Measurements from ENCODE around the gene PBRM1.

PBRM1 gene

DNA sequence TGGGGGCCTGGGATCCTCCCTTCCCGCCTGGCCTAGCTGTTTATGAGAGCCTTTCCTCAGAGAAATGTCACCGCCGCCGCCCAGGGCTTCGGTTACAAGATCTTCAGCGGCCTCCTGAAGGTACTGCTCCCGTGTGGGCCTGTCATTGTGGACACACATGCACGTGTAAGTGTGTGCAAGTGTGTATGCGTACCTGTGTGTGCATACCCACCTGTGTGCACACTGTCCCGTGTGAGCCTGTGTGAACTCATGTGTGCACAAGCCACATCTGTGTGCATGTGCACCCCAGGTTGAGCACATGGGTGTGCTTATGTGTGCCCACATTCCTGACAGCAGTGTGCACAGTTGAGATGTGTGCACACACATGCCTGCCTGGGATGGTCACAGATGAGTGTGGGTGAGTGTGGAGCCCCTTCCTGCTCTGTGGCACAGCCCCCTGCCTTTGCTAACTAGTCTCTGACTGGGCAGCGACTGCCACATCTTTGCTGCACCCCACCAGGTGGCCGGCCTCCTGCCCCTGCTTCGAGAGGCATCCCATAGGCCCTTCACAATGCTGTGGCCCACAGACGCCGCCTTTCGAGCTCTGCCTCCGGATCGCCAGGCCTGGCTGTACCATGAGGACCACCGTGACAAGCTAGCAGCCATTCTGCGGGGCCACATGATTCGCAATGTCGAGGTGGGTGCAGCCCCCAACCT, 166.1 kb downstream of the PBRM1 start:
- Histone ChIP-seq H3K9me3 (replicated peaks; ENCODE audit: insufficient read depth, low read length) (no peaks in the 10 kb centered on the region), H3K27me3 (replicated peaks; ENCODE audit: insufficient read depth, low read length) (peaks cover 16% of the 10 kb centered on the region), H3K4me2 (ENCODE audit: low read depth, low read length) (no peak overlapping the region), H3K36me3 (replicated peaks; ENCODE audit: insufficient read depth, low read length) (no peaks in the 10 kb centered on the region), H3K4me3 (ENCODE audit: low read length) (no peak overlapping the region), H3K9ac (ENCODE audit: low read length) (no peak overlapping the region), H3K79me2 (ENCODE audit: low read length) (no peaks in the 10 kb centered on the region), H3K27ac (ENCODE audit: low read length) (no peak overlapping the region), H4K20me1 (ENCODE audit: insufficient read depth, low read length) (no peaks in the 10 kb centered on the region), H3F3A (ENCODE audit: insufficient read depth, low read length) (no peaks in the 10 kb centered on the region), H2AFZ (ENCODE audit: low read length) (no peak overlapping the region), H3K9me2 (replicated peaks; ENCODE audit: insufficient read depth, low read length) (no peaks in the 10 kb centered on the region), H3K4me1 (ENCODE audit: low read length) (no peaks in the 10 kb centered on the region)
- no peak for TF ChIP-seq EZH2 (optimal IDR thresholded peaks at IDR 0.05; ENCODE audit: low read depth, low read length)
- DNase-seq = no peak

DNA sequence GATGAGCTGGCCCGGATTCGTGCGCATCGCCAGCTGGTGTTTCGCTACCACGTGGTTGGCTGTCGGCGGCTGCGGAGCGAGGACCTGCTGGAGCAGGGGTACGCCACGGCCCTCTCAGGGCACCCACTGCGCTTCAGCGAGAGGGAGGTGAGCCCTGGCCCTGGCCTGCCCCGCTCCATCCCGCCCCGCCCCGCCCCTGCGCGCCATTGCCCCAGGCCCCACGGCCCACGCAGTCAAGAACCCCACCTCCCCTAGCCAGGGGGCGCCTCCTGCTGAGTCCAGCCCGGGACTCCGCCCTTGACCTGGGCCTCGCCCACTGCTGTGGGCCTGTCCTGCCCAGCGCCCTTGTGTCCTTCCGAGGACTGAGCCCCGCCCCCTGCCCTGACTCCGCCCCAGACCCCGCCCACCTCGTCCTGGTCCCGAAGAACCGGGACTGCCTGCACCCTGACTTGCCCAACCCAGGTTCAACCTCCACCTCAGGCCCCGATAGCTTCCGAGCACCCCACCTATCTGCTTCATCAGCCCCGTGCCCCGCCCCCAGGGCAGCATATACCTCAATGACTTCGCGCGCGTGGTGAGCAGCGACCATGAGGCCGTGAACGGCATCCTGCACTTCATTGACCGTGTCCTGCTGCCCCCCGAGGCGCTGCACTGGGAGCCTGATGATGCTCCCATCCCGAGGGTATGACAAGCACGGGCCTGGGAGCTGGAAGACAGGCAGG, 166.8 kb downstream of the PBRM1 start:
- Histone ChIP-seq H3K4me1 (ENCODE audit: low read length) (no peaks in the 10 kb centered on the region), H4K20me1 (ENCODE audit: insufficient read depth, low read length) (no peaks in the 10 kb centered on the region), H3K9ac (ENCODE audit: low read length) (no peak overlapping the region), H3F3A (ENCODE audit: insufficient read depth, low read length) (no peaks in the 10 kb centered on the region), H3K79me2 (ENCODE audit: low read length) (no peaks in the 10 kb centered on the region), H3K9me2 (replicated peaks; ENCODE audit: insufficient read depth, low read length) (no peaks in the 10 kb centered on the region), H2AFZ (ENCODE audit: low read length) (no peak overlapping the region), H3K4me3 (ENCODE audit: low read length) (no peak overlapping the region), H3K9me3 (replicated peaks; ENCODE audit: insufficient read depth, low read length) (no peaks in the 10 kb centered on the region), H3K36me3 (replicated peaks; ENCODE audit: insufficient read depth, low read length) (no peaks in the 10 kb centered on the region), H3K4me2 (ENCODE audit: low read depth, low read length) (no peak overlapping the region), H3K27ac (ENCODE audit: low read length) (no peak overlapping the region), H3K27me3 (replicated peaks; ENCODE audit: insufficient read depth, low read length) (peaks cover 24% of the 10 kb centered on the region)
- no peak for DNase-seq
- no peak for TF ChIP-seq EZH2 (optimal IDR thresholded peaks at IDR 0.05; ENCODE audit: low read depth, low read length)
- TF ChIP-seq EZH2phosphoT487 (IDR thresholded peaks at IDR 0.05; ENCODE audit: low read length) = no peak
- TF ChIP-seq, protein P1, sequence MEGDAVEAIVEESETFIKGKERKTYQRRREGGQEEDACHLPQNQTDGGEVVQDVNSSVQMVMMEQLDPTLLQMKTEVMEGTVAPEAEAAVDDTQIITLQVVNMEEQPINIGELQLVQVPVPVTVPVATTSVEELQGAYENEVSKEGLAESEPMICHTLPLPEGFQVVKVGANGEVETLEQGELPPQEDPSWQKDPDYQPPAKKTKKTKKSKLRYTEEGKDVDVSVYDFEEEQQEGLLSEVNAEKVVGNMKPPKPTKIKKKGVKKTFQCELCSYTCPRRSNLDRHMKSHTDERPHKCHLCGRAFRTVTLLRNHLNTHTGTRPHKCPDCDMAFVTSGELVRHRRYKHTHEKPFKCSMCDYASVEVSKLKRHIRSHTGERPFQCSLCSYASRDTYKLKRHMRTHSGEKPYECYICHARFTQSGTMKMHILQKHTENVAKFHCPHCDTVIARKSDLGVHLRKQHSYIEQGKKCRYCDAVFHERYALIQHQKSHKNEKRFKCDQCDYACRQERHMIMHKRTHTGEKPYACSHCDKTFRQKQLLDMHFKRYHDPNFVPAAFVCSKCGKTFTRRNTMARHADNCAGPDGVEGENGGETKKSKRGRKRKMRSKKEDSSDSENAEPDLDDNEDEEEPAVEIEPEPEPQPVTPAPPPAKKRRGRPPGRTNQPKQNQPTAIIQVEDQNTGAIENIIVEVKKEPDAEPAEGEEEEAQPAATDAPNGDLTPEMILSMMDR (IDR thresholded peaks at IDR 0.05; ENCODE audit: low read length) = no peak

- Histone ChIP-seq H3K9me2 (replicated peaks; ENCODE audit: insufficient read depth, low read length) (no peaks in the 10 kb centered on the region), H3K9ac (ENCODE audit: low read length) (no peak overlapping the region), H4K20me1 (ENCODE audit: insufficient read depth, low read length) (no peaks in the 10 kb centered on the region), H3K4me2 (ENCODE audit: low read depth, low read length) (no peak overlapping the region), H3K9me3 (replicated peaks; ENCODE audit: insufficient read depth, low read length) (no peaks in the 10 kb centered on the region), H3K27me3 (replicated peaks; ENCODE audit: insufficient read depth, low read length) (peaks cover 32% of the 10 kb centered on the region), H3F3A (ENCODE audit: insufficient read depth, low read length) (no peaks in the 10 kb centered on the region), H3K36me3 (replicated peaks; ENCODE audit: insufficient read depth, low read length) (no peaks in the 10 kb centered on the region), H3K4me1 (ENCODE audit: low read length) (no peaks in the 10 kb centered on the region), H3K27ac (ENCODE audit: low read length) (no peak overlapping the region), H2AFZ (ENCODE audit: low read length) (no peak overlapping the region), H3K79me2 (ENCODE audit: low read length) (no peaks in the 10 kb centered on the region), H3K4me3 (ENCODE audit: low read length) (no peak overlapping the region)
- no peak for DNase-seq
- TF ChIP-seq EZH2phosphoT487 (IDR thresholded peaks at IDR 0.05; ENCODE audit: low read length) (no peak), EZH2 (optimal IDR thresholded peaks at IDR 0.05; ENCODE audit: low read depth, low read length) (no peak)
- TF ChIP-seq, protein P1 (IDR thresholded peaks at IDR 0.05; ENCODE audit: low read length) = no peak
Observed at GRCh38 chr3:52517796-52518722, 167.7 kb downstream of the PBRM1 start.
